GM20000 (cell line): ENCODE data around the gene CAMK2B.

Experiments
- DNase-seq: peaks from one replicate; pipeline ENCODE4 v3.0.0; 2012; ENCODE audit warnings: low spot score
- CTCF ChIP-seq: IDR thresholded peaks from 2 replicates; pipeline ENCODE4 v1.5.1; 2012; ENCODE audit warnings: mild to moderate bottlenecking, control low read depth; ENCODE audit errors: extremely low read depth, missing control alignments

Gene CAMK2B

DNA sequence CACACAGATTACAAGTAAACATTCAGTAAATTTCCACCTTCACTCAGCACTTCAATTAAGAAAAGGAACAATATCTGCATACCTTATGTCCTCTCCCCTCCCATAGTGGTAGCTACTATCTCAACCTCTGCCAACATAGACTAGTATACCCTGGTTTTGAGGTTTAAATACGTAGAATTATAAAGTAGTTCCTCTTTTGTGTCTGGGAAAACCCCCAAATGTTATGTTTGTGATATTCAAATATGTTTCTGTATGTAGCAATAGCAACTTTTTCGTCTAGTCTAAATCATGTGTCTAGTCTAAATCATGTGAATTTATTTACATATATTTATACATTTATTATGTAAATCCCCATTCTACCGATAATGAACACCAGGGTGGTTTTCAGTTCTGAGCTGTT lies 13.2 kb upstream of the CAMK2B start:
- no peak for TF ChIP-seq CTCF

GRCh38 chr7:44336491-44336890 lies 11.1 kb upstream of the CAMK2B start:
- TF ChIP-seq CTCF: no peak
- no peak for DNase-seq

More for the DNA sequence above, 13.2 kb upstream of the CAMK2B start:
- DNase-seq: no peak

GRCh38 chr7:44335184-44335583 lies 9.8 kb upstream of the CAMK2B start:
- no peak for DNase-seq
- no peak for TF ChIP-seq CTCF

- no peak for TF ChIP-seq CTCF
These were observed 9.3 kb upstream of the CAMK2B start for GRCh38 chr7:44334734-44335097.

GRCh38 chr7:44333911-44334733 lies 8.7 kb upstream of the CAMK2B start:
- TF ChIP-seq CTCF: no peak
- DNase-seq: no peak

More at GRCh38 chr7:44334734-44335097, 9.3 kb upstream of the CAMK2B start:
- no peak for DNase-seq

DNA sequence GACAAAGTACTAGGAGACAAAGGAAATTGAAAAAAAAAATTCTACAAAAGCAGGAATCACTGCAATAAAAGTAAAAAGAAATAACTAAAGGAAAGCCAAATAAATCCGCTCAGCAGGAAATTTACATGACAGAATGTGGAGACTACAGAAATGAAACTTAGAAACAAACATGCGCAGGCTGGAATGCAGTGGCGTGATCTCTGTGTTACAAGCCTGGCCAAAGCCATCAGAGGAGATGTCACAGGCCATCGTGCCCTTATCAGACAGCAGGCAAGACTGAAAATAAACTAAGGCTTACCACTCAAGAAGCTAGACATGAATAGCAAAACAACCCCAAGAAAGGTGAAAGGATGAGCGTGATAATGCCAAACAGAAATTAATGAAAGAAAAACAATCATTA lies 6.3 kb upstream of the CAMK2B start:
- no peak for DNase-seq
- TF ChIP-seq CTCF: no peak

GRCh38 chr7:44330331-44330730 lies 4.9 kb upstream of the CAMK2B start:
- DNase-seq: no peak
- TF ChIP-seq CTCF: no peak
